ENCODE data around the gene COL18A1. TPM values are rescaled to one million over a fixed set of nuclear protein-coding genes. Genes with fewer than 3 reads are reported as not detected.

The COL18A1 gene
- polyA plus RNA-seq, 3 donors: 0.80 to 4.1 (median 1.1) TPM

GRCh38 chr21:45405819-45406762, 1.1 kb downstream of the COL18A1 start:
- H3K4me3 ChIP-seq (replicated peaks in 1 of 3; ENCODE audit: low read depth in 2 of 3, low read length in 3 of 3): peak overlapping the region in 1 of 3 experiments; percentile 28
- Mint-ChIP-seq H3K4me3 (peak overlapping the region; percentile 24 to 51), H3K9me3 (peaks cover 11 to 30% (median 21%) of the 10 kb centered on the region in 7 donors), H3K27ac (no peak overlapping the region), H3K4me1 (peaks cover 9% of the 10 kb centered on the region), H3K27me3 (ENCODE audit: low read depth in 3 of 3) (peaks cover 57 to 76% (median 61%) of the 10 kb centered on the region in 3 donors), H3K36me3 (peaks cover 0 to 3% of the 10 kb centered on the region in 2 donors)
- peaks cover 5 to 11% of the 10 kb centered on the region in 2 donors for H3K4me1 ChIP-seq (ENCODE audit: control insufficient read depth in 1 of 2, insufficient read depth in 2 of 2, low read length in 2 of 2)
- no peak for DNase-seq
- H3K4me2 ChIP-seq (replicated peaks; ENCODE audit: extremely low read depth, low read length, poor library complexity, severe bottlenecking): peak overlapping the region; percentile 62
- H3K9me3 ChIP-seq (replicated peaks in 1 of 2; ENCODE audit: control insufficient read depth in 1 of 2, insufficient read depth in 1 of 2, low read length in 2 of 2): peaks cover 9 to 11% of the 10 kb centered on the region in 2 donors
- 8% methylated on average over 81 of the region's 83 CpGs for WGBS (ENCODE audit: insufficient coverage)
- TF ChIP-seq, protein P1, sequence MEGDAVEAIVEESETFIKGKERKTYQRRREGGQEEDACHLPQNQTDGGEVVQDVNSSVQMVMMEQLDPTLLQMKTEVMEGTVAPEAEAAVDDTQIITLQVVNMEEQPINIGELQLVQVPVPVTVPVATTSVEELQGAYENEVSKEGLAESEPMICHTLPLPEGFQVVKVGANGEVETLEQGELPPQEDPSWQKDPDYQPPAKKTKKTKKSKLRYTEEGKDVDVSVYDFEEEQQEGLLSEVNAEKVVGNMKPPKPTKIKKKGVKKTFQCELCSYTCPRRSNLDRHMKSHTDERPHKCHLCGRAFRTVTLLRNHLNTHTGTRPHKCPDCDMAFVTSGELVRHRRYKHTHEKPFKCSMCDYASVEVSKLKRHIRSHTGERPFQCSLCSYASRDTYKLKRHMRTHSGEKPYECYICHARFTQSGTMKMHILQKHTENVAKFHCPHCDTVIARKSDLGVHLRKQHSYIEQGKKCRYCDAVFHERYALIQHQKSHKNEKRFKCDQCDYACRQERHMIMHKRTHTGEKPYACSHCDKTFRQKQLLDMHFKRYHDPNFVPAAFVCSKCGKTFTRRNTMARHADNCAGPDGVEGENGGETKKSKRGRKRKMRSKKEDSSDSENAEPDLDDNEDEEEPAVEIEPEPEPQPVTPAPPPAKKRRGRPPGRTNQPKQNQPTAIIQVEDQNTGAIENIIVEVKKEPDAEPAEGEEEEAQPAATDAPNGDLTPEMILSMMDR (IDR thresholded peaks at IDR 0.05): no peak
- H2AFZ ChIP-seq (ENCODE audit: insufficient read depth, low read depth, low read length, poor library complexity, severe bottlenecking): peak overlapping the region; percentile 29
- intact Hi-C loops (cut with micrococcal nuclease): no loop called here
- H3K9ac ChIP-seq (ENCODE audit: insufficient read depth, low read length, poor library complexity, severe bottlenecking): no peak overlapping the region
- H3K79me2 ChIP-seq (ENCODE audit: insufficient read depth, low read length): no peaks in the 10 kb centered on the region
- no peaks in the 10 kb centered on the region for H4K20me1 ChIP-seq (ENCODE audit: insufficient read depth, low read length)
- no peak overlapping the region for H3K27ac ChIP-seq (ENCODE audit: low read depth in 1 of 2, low read length in 2 of 2)
- peaks cover 26 to 61% of the 10 kb centered on the region in 2 donors for H3K27me3 ChIP-seq (ENCODE audit: control insufficient read depth in 2 of 2, insufficient read depth in 2 of 2, low read length in 2 of 2)
- H3K36me3 ChIP-seq (replicated peaks in 1 of 2; ENCODE audit: control insufficient read depth in 1 of 2, insufficient read depth in 2 of 2, low read length in 2 of 2): no peaks in the 10 kb centered on the region

DNA sequence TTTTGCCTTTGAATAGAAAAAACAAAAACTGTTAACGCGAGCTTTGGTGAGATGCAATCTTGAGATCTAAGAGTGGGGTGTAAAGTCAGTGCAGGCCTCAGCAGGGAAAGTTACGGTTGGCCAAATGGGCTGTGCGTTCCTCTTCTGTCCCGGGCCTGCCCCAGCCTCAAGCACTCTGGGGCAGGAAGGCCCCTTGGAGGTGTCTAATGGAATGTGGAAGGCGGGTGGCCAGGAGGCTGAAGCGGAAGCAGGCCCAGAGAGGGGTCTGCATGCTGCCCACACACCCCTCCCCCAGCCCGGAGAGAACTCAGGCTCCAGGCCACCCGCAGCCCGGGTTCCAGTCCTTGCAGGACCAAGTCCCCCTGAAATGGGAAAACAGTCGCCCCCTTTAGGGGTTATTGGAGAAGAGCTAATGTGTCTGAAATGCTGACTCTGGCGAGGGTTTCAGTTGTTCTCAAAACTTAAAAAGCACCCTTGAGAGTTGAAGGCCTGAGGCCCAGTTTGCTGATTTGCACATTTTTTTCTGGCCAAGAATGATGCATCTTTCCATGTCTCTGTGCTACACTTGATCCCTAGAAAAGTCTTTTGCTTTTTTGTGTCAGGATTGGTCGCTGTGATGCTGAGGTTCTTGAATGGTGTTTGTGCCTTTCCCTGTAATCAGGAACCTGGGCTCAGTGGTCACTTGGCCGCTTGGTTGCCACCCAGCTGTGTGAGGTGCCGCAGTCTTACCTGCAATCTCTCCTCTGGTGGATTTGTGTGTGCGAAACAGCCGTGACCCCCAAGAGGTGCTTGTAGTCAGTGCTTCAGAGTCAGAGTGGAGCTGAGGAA, 2.0 kb downstream of the COL18A1 start:
- intact Hi-C loops (cut with micrococcal nuclease): no loop called here
- H3K4me3 Mint-ChIP-seq: peak overlapping the region in 1 of 2 donors; percentile 51
- H3K4me1 Mint-ChIP-seq: peaks cover 9% of the 10 kb centered on the region
- TF ChIP-seq, protein P1 (IDR thresholded peaks at IDR 0.05): no peak
- no peak overlapping the region for H3K27ac Mint-ChIP-seq
- no peaks in the 10 kb centered on the region for H3K79me2 ChIP-seq (ENCODE audit: insufficient read depth, low read length)
- no peak overlapping the region for H3K4me2 ChIP-seq (replicated peaks; ENCODE audit: extremely low read depth, low read length, poor library complexity, severe bottlenecking)
- H3K9me3 Mint-ChIP-seq: peaks cover 5 to 21% (median 14%) of the 10 kb centered on the region in 7 donors
- no peaks in the 10 kb centered on the region for H3K36me3 ChIP-seq (replicated peaks in 1 of 2; ENCODE audit: control insufficient read depth in 1 of 2, insufficient read depth in 2 of 2, low read length in 2 of 2)
- no peaks in the 10 kb centered on the region for H4K20me1 ChIP-seq (ENCODE audit: insufficient read depth, low read length)
- DNase-seq: no peak
- H3K36me3 Mint-ChIP-seq: peaks cover 0 to 3% of the 10 kb centered on the region in 2 donors
- no peak overlapping the region for H3K9ac ChIP-seq (ENCODE audit: insufficient read depth, low read length, poor library complexity, severe bottlenecking)
- H2AFZ ChIP-seq (ENCODE audit: insufficient read depth, low read depth, low read length, poor library complexity, severe bottlenecking): no peak overlapping the region
- H3K27ac ChIP-seq (ENCODE audit: low read depth in 1 of 2, low read length in 2 of 2): no peak overlapping the region
- no peak overlapping the region for H3K4me3 ChIP-seq (replicated peaks in 1 of 3; ENCODE audit: low read depth in 2 of 3, low read length in 3 of 3)
- peaks cover 26 to 51% of the 10 kb centered on the region in 2 donors for H3K27me3 ChIP-seq (ENCODE audit: control insufficient read depth in 2 of 2, insufficient read depth in 2 of 2, low read length in 2 of 2)
- WGBS (ENCODE audit: insufficient coverage): 93% methylated on average over 8 of the region's 17 CpGs
- H3K27me3 Mint-ChIP-seq (ENCODE audit: low read depth in 3 of 3): peaks cover 54 to 70% (median 57%) of the 10 kb centered on the region in 3 donors
- H3K9me3 ChIP-seq (replicated peaks in 1 of 2; ENCODE audit: control insufficient read depth in 1 of 2, insufficient read depth in 1 of 2, low read length in 2 of 2): peaks cover 7% of the 10 kb centered on the region in 2 donors
- peaks cover 5 to 11% of the 10 kb centered on the region in 2 donors for H3K4me1 ChIP-seq (ENCODE audit: control insufficient read depth in 1 of 2, insufficient read depth in 2 of 2, low read length in 2 of 2)

Data from CD14-positive monocyte (primary cell).